ENCODE measurements around the gene BMAL1.
"Not testable (repeated sequence)": the region's sequence is repeated elsewhere in the genome, so short reads cannot be mapped to it uniquely, and the experiment has no call there.

BMAL1 gene

DNA sequence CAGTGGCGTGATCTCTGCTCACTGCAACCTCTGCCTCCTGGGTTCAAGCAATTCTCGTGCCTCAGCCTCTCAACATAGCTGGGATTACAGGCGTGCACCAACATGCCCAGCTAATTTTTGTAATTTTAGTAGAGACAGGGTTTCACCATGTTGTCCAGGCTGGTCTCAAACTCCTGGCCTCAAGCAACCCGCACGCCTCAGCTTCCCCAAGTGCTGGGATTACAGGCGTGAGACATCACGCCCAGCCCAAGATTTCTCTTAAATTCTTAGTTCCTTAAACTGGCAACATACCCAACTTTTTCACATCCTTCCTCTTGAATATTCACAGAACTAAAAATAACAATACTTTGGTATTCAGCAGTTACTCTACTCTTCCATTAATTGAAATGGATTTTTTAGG, 159.2 kb downstream of the BMAL1 start:
- DNase-seq (ENCODE audit: low read depth in 2 of 3, low spot score in 2 of 3): not testable (repeated sequence)

Data from activated CD8-positive, alpha-beta memory T cell treated with anti-CD3 and anti-CD28 coated beads for 48 hours (primary cell).